ENCODE results near the gene LPIN2. TPM values are rescaled to one million over a fixed set of nuclear protein-coding genes. Genes with fewer than 3 reads are reported as not detected.

LPIN2 gene
- total RNA-seq, 4 donors from 2014 or later, result 4.9 to 9.1 (median 8.2) TPM

GRCh38 chr18:2974731-2975130, 38.2 kb downstream of the LPIN2 start:
- H3K4me1 ChIP-seq, result peaks cover 16 to 50% of the 10 kb centered on the region in 2 donors
- ATAC-seq, result no peak
- in situ Hi-C loops (cut with MboI; ENCODE audit: low sequenced_read_pairs in 4 of 4), result no loop called here
- H3K4me3 ChIP-seq, result no peak overlapping the region
- no peak overlapping the region for H3K27ac ChIP-seq
- intact Hi-C loops (cut with DNase I; ENCODE audit: low total_unique reads), result no loop called here
- H3K36me3 ChIP-seq, result no peaks in the 10 kb centered on the region
- no peaks in the 10 kb centered on the region for H3K9me3 ChIP-seq
- no peaks in the 10 kb centered on the region for H3K27me3 ChIP-seq
- DNase-seq, result no peak
- TF ChIP-seq CTCF (IDR thresholded peaks at IDR 0.05 in 4 of 5, conservative IDR thresholded peaks at IDR 0.05 in 1 of 5), result no peak
- no peak for TF ChIP-seq POLR2A (IDR thresholded peaks at IDR 0.05)

- Histone ChIP-seq H3K36me3 (no peaks in the 10 kb centered on the region), H3K27ac (peak overlapping the region; percentile 4 to 66 (median 48)), H3K4me1 (peaks cover 16 to 51% of the 10 kb centered on the region in 2 donors), H3K27me3 (no peaks in the 10 kb centered on the region), H3K9me3 (no peaks in the 10 kb centered on the region), H3K4me3 (peak overlapping the region; percentile 2 to 48 (median 9))
- intact Hi-C loops (cut with DNase I; ENCODE audit: low total_unique reads), result no loop called here
- DNase-seq (peak; percentile 36 to 51), ATAC-seq (peak; percentile 81 to 86)
- in situ Hi-C loops (cut with MboI; ENCODE audit: low sequenced_read_pairs in 4 of 4), result no loop called here
- TF ChIP-seq CTCF (IDR thresholded peaks at IDR 0.05 in 4 of 5, conservative IDR thresholded peaks at IDR 0.05 in 1 of 5) (no peak), POLR2A (IDR thresholded peaks at IDR 0.05) (peak in 1 of 2 donors; percentile 24)
Observed at GRCh38 chr18:2971741-2972552, 41.0 kb downstream of the LPIN2 start.

GRCh38 chr18:2970772-2971659, 41.9 kb downstream of the LPIN2 start:
- ATAC-seq (peak; percentile 35 to 64), DNase-seq (no peak)
- no peaks in the 10 kb centered on the region for H3K36me3 ChIP-seq
- peak overlapping the region in 3 of 4 donors; percentile 29 to 51 (median 46) for H3K27ac ChIP-seq
- intact Hi-C loops (cut with DNase I; ENCODE audit: low total_unique reads) (no loop called here), in situ Hi-C loops (cut with MboI; ENCODE audit: low sequenced_read_pairs in 4 of 4) (no loop called here)
- H3K9me3 ChIP-seq, result no peaks in the 10 kb centered on the region
- H3K27me3 ChIP-seq, result no peaks in the 10 kb centered on the region
- H3K4me3 ChIP-seq, result no peak overlapping the region
- peaks cover 16 to 43% of the 10 kb centered on the region in 2 donors for H3K4me1 ChIP-seq
- TF ChIP-seq POLR2A (IDR thresholded peaks at IDR 0.05) (peak in 1 of 2 donors; percentile 8), CTCF (IDR thresholded peaks at IDR 0.05 in 4 of 5, conservative IDR thresholded peaks at IDR 0.05 in 1 of 5) (no peak)

DNA sequence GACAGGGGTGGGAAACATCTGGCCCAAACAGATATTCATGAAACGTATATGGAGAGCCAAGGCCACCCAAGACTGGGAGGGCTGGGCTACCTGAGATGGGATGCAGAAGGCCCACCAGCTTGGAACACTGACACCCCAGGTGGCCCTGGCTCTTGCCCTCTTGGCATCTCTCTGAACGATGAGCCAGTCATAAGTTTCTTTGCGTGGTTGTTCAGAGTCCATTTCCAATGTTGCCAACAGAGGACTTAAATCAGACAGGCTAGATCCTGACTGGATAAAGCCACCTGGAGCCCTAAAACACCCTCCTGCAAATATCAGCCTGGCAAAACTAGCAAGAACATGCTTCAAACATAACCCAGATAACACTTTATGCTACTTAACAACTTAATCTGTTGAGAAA, 42.6 kb downstream of the LPIN2 start:
- no peak for TF ChIP-seq CTCF (IDR thresholded peaks at IDR 0.05 in 4 of 5, conservative IDR thresholded peaks at IDR 0.05 in 1 of 5)
- no peak for TF ChIP-seq POLR2A (IDR thresholded peaks at IDR 0.05)
- no peaks in the 10 kb centered on the region for H3K27me3 ChIP-seq
- ATAC-seq (no peak), DNase-seq (no peak)
- peaks cover 16 to 43% of the 10 kb centered on the region in 2 donors for H3K4me1 ChIP-seq
- peak overlapping the region in 3 of 4 donors; percentile 7 to 46 (median 8) for H3K27ac ChIP-seq
- intact Hi-C loops (cut with DNase I; ENCODE audit: low total_unique reads), result no loop called here
- no peaks in the 10 kb centered on the region for H3K9me3 ChIP-seq
- no peaks in the 10 kb centered on the region for H3K36me3 ChIP-seq
- H3K4me3 ChIP-seq, result no peak overlapping the region
- in situ Hi-C loops (cut with MboI; ENCODE audit: low sequenced_read_pairs in 4 of 4), result no loop called here

Data from gastrocnemius medialis (tissue), 4 donors.